GM12873 (cell line): ENCODE data around the gene TUBB.

Experiments used
- TF ChIP-seq, protein P1 (sequence below): IDR thresholded peaks from 2 replicates; pipeline ENCODE4 v1.5.1; 2012; ENCODE audit warnings: low read depth, mild to moderate bottlenecking, moderate library complexity, low read length, control low read depth; ENCODE audit not compliant: insufficient read depth; ENCODE audit errors: missing control alignments

The TUBB gene

DNA sequence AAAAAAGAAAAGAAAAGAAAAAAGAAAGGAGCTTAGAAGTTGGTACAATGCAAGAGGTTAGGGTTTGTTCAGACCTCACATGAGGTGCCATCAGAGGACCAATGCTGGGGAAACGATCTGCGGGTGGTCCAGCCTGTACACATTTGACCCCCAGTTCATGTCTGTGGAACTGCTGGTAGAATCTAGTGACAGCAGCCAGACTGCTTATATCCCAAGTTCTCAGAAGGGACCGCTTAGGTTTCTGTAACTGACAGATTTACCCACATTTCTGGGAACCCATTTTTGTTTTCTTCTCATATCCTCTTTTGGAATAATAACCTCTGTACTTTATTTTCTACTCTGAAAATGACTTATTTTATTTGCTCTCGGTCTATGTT lies 38.4 kb upstream of the TUBB start:
- TF ChIP-seq, protein P1, sequence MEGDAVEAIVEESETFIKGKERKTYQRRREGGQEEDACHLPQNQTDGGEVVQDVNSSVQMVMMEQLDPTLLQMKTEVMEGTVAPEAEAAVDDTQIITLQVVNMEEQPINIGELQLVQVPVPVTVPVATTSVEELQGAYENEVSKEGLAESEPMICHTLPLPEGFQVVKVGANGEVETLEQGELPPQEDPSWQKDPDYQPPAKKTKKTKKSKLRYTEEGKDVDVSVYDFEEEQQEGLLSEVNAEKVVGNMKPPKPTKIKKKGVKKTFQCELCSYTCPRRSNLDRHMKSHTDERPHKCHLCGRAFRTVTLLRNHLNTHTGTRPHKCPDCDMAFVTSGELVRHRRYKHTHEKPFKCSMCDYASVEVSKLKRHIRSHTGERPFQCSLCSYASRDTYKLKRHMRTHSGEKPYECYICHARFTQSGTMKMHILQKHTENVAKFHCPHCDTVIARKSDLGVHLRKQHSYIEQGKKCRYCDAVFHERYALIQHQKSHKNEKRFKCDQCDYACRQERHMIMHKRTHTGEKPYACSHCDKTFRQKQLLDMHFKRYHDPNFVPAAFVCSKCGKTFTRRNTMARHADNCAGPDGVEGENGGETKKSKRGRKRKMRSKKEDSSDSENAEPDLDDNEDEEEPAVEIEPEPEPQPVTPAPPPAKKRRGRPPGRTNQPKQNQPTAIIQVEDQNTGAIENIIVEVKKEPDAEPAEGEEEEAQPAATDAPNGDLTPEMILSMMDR: no peak

DNA sequence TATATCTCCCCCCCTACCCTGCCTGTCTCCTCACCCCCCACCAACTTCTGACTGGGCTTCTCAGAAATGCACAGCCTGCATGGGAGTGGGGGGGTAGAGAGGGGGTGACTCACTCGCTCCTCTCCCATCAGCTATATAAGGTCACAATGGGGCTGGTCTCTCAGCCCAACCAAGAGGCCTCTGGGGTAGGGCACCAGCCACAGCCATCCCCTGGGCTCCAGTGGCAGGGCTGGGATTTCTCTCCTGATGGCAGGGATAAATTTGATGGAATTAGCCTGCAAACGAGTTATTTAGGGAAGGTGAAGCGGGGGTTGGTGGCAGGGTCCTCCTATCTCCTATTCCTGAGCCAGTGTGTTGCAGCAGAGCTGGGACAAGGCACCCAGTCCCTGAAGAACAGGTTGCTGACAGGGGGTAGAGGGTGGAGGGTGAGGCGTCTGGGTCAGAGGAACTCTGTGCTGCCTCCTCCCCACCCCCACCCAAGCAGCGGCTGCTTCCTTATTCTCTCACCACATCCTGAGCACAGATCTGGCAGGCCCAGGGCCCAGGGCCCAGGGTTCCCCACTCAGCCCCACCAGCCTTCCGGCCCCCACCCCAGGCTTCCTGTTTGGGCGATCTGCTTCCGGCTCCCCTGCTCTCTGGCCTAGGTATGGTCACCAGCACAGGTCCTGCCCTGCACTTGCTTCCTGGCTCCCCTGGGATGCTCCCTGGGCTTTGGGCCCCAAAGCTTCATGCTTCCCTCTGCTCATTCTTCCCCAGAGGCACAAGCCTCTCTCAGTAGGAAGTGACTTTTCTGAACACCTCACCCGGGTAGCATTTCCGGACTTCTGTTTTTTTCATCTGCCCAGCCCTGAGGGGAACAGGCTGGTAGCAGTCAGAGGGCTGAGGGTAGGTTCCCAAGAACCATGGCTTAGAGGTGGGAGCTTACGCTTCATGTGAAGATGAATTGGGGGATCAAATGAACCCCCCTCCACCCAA lies 37.7 kb upstream of the TUBB start:
- TF ChIP-seq, protein P1: no peak

DNA sequence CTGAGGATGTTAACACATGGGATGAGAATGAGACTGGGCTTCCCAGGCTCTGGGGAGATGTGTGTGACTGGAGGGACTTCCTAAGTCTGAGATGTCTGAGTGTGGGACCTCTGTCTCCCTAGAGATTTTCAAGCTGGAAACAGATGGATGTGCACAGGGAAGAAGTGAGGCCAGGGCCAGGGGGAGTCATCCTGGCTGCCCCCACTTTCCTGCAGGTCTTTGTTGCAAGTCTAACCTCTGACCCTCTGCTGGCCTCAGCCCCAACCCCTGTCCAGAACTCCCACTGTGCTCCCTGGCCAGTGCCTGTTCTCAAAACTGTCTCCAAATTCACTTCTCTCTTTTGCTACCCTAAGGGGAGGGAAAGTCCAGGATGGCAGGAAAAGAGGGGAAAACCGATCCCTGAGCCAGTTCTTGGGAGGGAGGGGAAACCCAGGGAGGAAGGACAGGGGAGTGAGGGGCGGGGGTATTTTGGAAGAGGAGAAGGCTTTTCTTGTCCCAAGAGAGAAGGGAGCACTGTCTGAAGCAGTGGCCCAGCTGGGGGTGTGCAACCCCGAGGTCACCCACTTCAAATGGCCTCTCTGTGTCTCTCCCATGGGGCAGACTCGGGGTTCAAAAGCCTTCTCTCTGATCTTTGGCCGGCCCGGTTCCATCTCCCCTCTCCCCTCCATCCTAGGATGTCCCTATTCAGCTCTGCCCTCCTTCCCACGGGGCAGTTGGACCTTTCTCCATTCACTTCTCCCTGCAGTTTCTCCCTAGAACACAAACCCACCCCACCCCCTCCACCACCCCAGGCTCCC lies 36.8 kb upstream of the TUBB start:
- TF ChIP-seq, protein P1: no peak

DNA sequence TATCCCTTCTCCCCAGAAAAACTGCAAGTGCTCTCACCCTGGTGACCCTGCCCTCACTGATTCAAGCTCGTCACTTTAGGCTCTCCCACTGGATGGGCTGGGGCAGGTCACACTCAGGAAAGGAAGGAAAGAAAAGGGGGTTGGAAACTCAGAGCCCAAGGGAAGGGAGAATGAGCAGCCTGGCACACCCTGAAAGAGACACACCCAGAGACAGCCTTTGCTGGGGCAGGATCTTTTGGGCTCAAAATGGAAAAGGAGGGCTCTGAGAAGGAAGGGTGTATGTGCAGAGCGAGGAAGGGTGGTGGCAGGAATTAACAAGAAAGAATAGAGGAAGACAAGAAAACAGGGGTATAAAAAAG lies 36.2 kb upstream of the TUBB start:
- TF ChIP-seq, protein P1: no peak

DNA sequence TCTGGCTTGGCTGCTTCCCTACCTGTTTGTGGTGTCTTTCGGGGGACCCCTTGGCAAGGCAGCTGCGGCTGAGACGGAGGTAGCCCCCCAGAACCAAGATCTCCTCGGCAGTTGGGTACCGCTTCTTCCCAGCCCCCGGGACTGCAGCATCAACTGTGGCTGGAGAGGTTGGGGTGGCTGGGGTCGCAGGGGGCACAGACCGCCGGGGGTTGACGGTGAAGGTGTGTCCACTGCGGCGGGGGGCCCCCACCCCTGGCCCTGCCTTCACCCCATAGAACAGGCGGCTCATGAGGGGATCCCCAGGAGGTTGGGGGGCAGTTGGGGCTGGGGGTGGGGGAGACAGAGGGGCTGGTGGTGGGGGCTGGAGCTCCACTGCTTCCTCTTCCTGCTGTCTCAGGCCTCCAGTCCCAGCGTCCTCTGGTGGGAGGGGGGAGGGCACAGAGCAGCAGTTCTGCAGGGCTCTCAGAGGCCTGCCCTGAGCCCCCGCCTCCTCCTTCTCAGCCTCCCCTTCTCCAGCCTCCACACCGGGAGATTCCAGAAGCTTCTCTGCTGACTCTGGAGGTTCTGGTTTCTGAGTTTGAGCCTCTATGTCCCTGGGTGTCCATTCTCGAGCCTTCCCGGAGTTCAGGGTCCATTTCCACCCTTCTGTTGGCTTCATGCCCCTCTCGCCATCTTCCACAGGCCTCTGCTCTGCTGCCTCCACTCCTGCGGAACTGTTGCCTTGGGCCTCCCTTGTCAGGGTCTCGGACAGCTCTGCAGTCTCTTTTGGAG lies 35.6 kb upstream of the TUBB start:
- TF ChIP-seq, protein P1: no peak

DNA sequence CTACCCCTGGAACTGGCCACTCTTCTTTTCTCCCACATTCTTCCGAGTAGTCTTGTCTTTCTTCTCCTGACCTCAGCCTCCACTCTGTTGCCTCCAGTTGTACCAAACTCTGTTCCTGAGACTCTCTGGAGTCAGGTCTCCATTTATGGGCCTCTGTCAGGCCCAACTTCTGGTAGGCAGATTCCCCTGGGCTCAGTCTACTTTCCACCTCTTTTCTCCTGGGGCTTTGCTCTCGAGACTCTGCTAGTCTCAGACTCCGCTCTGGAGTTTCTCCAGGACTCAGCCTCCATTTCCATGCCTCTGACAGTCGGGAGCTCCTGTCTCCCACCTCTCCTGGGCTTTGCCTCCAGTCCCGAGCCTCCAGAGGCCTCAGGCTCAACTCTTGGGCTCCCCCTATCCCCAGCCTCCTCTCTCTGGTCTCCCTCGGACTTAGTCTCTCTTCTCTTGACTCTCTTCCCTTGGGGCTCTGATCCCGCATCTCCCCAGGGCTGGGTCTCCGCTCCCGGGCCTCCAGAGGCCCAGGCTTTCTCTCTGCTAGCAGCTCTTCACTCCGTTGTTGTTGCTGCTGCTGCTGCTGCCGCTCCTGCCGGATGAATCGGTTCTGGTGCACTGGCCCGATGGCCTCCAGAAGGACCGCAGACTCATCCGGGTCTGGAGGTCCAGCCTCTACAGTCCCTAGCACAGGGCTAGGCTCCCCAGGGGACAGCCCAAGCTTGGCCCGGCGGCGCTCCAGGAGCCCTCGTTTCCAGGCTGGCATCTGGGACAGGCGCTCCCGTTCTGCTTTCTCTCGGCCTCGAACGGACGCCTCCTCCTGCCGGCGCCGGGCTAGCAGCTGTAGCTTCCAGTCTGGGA lies 34.8 kb upstream of the TUBB start:
- TF ChIP-seq, protein P1: peak; percentile 56
